ENCODE data around the gene MON1B.

DNA sequence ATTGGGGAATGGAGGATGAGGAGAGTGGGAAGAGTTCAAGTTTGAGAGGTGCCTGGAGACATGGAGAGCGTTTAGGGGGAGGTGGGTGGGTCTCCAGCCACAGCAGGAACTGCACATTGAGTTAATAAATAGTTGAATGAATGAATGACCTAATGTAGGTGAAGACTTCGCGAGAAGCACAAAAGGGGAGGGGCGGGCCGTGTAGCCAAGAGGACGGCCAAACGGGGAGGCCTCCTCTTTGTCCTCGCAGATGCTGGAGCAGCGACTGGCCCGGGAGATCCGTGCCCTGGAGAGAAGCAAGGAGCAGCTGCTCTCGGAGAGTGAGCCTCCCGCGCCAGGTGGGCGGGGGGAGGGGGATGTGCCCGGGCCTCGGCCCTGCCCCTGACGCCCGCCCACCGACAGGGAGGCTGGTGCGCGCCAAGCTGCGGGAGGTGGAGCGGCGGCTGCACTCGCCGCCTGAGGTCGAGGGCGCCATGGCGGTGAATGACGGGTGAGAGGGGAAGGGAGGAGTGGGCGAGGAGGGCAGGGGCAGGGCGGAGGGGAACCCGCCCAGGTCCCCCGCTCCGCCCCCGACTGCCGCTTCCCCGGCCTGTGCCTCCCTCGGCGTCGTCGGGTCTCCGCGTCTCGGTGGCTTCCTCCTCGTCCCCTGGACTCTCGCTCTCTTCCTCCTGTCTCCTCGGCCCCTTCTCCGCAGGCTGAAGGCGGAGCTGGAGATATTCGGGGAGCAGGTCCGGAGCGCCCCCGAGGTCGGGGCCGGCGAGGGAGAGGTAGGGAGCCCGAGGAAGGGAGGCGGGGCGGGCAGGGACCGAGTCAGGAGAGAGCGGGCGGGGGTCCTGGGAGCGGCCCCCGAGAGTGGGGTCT is 21.1 kb downstream of the MON1B start:
- TF ChIP-seq MYC (IDR thresholded peaks at IDR 0.05; ENCODE audit: low read depth, low read length) (no peak), EZH2 (IDR thresholded peaks at IDR 0.05; ENCODE audit: borderline replicate concordance, low read depth, low read length, severe bottlenecking) (no peak)
